ENCODE measurements around the gene WIZ. TPM values are rescaled to one million over a fixed set of nuclear protein-coding genes. Genes with fewer than 3 reads are reported as not detected.

Gene WIZ
- total and polyA plus RNA-seq, 9 of the 15 experiments (the other 6 are each of a cell fraction or from before 2014, with no cell fraction given), result 0.06 to 37.5 (median 4.8) TPM

- no peak for TF ChIP-seq MGA (IDR thresholded peaks at IDR 0.05)
- TF ChIP-seq TAF1 (IDR thresholded peaks at IDR 0.05; ENCODE audit: control insufficient read depth, extremely low read depth, insufficient read depth, low read length, severe bottlenecking), result peak; percentile 81
- TF ChIP-seq NCOA6 (IDR thresholded peaks at IDR 0.05), result peak; percentile 93
- peak; percentile 42; the same call in 1 of the 2 replicates for TF ChIP-seq ESRRA (IDR thresholded peaks at IDR 0.05; ENCODE audit: borderline replicate concordance, low read depth)
- no peak for TF ChIP-seq ASH1L (IDR thresholded peaks at IDR 0.05; ENCODE audit: borderline replicate concordance, low read depth, partially characterized antibody)
- peak; percentile 84 for TF ChIP-seq TFAP4 (CRISPR knock-in tag; IDR thresholded peaks at IDR 0.05; ENCODE audit: borderline replicate concordance)
- TF ChIP-seq FOXA1 (IDR thresholded peaks at IDR 0.05; ENCODE audit: borderline replicate concordance), result no peak
- TF ChIP-seq SMARCB1 (IDR thresholded peaks at IDR 0.05; ENCODE audit: insufficient read length, low read depth), result no peak
- peak; percentile 92 for TF ChIP-seq GATAD2B (IDR thresholded peaks at IDR 0.05; ENCODE audit: borderline replicate concordance)
- no peak for TF ChIP-seq USF1 (CRISPR knock-in tag; IDR thresholded peaks at IDR 0.05)
- peak; percentile 90 for TF ChIP-seq CTBP1 (IDR thresholded peaks at IDR 0.05; ENCODE audit: borderline replicate concordance)
- TF ChIP-seq STAG1 (CRISPR knock-in tag; IDR thresholded peaks at IDR 0.05; ENCODE audit: borderline replicate concordance), result 0 out of 2 replicates have a peak, but pooled peaks have one; percentile 9
- TF ChIP-seq NFIC (IDR thresholded peaks at IDR 0.05), result peak; percentile 77
- TF ChIP-seq CHD2 (IDR thresholded peaks at IDR 0.05; ENCODE audit: low read depth, low read length), result 0 out of 2 replicates have a peak, but pooled peaks have one; percentile 16
Observed at GRCh38 chr19:15432629-15433518, 16.9 kb downstream of the WIZ start (continued).

Data from K562 (cell line).